ENCODE results near the gene ANGPTL4. TPM values are rescaled to one million over a fixed set of nuclear protein-coding genes. Genes with fewer than 3 reads are reported as not detected.

Gene ANGPTL4
- total and polyA plus RNA-seq, 2 of the 13 experiments (the other 11 are each of a cell fraction or from before 2014, with no cell fraction given), result 0.80 to 21.7 TPM

DNA sequence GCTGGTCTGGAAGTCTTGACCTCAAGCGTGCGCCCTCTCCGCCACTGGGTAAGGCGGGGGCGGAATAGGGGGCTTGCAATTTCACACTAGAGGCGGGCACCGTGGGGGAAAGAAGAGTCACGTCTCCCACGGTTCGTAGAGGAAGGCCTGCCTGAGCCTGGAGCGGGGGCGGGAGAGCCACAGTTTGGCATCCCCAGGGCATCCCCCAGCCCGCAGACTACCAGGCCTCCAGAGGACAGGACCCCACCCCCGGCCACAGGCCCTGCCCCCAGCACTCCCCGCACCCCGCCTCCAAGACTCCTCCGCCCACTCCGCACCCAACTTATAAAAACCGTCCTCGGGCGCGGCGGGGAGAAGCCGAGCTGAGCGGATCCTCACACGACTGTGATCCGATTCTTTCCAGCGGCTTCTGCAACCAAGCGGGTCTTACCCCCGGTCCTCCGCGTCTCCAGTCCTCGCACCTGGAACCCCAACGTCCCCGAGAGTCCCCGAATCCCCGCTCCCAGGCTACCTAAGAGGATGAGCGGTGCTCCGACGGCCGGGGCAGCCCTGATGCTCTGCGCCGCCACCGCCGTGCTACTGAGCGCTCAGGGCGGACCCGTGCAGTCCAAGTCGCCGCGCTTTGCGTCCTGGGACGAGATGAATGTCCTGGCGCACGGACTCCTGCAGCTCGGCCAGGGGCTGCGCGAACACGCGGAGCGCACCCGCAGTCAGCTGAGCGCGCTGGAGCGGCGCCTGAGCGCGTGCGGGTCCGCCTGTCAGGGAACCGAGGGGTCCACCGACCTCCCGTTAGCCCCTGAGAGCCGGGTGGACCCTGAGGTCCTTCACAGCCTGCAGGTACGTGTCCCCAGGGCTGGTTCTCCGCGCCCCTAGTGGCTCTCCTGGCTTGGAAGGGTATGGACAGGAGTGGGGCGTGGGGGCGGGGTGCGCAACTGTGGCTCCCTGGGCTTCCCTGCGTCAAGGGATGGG lies at the start of gene ANGPTL4 (continued):
- TF ChIP-seq, protein P1, sequence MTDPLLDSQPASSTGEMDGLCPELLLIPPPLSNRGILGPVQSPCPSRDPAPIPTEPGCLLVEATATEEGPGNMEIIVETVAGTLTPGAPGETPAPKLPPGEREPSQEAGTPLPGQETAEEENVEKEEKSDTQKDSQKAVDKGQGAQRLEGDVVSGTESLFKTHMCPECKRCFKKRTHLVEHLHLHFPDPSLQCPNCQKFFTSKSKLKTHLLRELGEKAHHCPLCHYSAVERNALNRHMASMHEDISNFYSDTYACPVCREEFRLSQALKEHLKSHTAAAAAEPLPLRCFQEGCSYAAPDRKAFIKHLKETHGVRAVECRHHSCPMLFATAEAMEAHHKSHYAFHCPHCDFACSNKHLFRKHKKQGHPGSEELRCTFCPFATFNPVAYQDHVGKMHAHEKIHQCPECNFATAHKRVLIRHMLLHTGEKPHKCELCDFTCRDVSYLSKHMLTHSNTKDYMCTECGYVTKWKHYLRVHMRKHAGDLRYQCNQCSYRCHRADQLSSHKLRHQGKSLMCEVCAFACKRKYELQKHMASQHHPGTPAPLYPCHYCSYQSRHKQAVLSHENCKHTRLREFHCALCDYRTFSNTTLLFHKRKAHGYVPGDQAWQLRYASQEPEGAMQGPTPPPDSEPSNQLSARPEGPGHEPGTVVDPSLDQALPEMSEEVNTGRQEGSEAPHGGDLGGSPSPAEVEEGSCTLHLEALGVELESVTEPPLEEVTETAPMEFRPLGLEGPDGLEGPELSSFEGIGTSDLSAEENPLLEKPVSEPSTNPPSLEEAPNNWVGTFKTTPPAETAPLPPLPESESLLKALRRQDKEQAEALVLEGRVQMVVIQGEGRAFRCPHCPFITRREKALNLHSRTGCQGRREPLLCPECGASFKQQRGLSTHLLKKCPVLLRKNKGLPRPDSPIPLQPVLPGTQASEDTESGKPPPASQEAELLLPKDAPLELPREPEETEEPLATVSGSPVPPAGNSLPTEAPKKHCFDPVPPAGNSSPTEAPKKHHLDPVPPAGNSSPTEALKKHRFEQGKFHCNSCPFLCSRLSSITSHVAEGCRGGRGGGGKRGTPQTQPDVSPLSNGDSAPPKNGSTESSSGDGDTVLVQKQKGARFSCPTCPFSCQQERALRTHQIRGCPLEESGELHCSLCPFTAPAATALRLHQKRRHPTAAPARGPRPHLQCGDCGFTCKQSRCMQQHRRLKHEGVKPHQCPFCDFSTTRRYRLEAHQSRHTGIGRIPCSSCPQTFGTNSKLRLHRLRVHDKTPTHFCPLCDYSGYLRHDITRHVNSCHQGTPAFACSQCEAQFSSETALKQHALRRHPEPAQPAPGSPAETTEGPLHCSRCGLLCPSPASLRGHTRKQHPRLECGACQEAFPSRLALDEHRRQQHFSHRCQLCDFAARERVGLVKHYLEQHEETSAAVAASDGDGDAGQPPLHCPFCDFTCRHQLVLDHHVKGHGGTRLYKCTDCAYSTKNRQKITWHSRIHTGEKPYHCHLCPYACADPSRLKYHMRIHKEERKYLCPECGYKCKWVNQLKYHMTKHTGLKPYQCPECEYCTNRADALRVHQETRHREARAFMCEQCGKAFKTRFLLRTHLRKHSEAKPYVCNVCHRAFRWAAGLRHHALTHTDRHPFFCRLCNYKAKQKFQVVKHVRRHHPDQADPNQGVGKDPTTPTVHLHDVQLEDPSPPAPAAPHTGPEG (CRISPR knock-in tag; IDR thresholded peaks at IDR 0.05), result no peak
- TF ChIP-seq HIC2 (CRISPR knock-in tag; IDR thresholded peaks at IDR 0.05; ENCODE audit: low read depth) (no peak), CSRNP2 (CRISPR knock-in tag; conservative IDR thresholded peaks at IDR 0.05; ENCODE audit: low read depth) (no peak), ZNF607 (CRISPR knock-in tag; IDR thresholded peaks at IDR 0.05; ENCODE audit: borderline replicate concordance) (0 out of 2 replicates have a peak, but pooled peaks have one; percentile 52), ZNF235 (CRISPR knock-in tag; IDR thresholded peaks at IDR 0.05; ENCODE audit: borderline replicate concordance) (no peak), ZNF614 (CRISPR knock-in tag; IDR thresholded peaks at IDR 0.05; ENCODE audit: borderline replicate concordance) (no peak; the same call in 1 of the 2 replicates), KLF16 (CRISPR knock-in tag; IDR thresholded peaks at IDR 0.05) (no peak), HOXA3 (CRISPR knock-in tag; IDR thresholded peaks at IDR 0.05) (peak; percentile 41; the same call in 1 of the 2 replicates), MED13 (CRISPR knock-in tag; IDR thresholded peaks at IDR 0.05) (no peak), ZFYVE20 (CRISPR knock-in tag; IDR thresholded peaks at IDR 0.05; ENCODE audit: borderline replicate concordance, low read depth) (no peak), DPF2 (CRISPR knock-in tag; IDR thresholded peaks at IDR 0.05; ENCODE audit: borderline replicate concordance, low read depth) (no peak), ZNF234 (CRISPR knock-in tag; conservative IDR thresholded peaks at IDR 0.05) (no peak; the same call in 1 of the 2 replicates), TARDBP (CRISPR knock-in tag; IDR thresholded peaks at IDR 0.05) (peak; percentile 76; the same call in 1 of the 2 replicates), KLF9 (CRISPR knock-in tag; IDR thresholded peaks at IDR 0.05; ENCODE audit: low read depth) (0 out of 2 replicates have a peak, but pooled peaks have one; percentile 14)
